Pancreas (tissue), 10 donors: ENCODE measurements around the gene MAN1A2. TPM values are rescaled to one million over a fixed set of nuclear protein-coding genes. Genes with fewer than 3 reads are reported as not detected.

ENCODE experiments used
- ATAC-seq, 4 donors: fragments of 200-7000 bp; cut with Tn5 transposase; one replicate each; pipeline versions ENCODE4 v1.8.0 to v1.9.1; 2020; ENCODE audit warnings: mild to moderate bottlenecking in 4 of 4, moderate library complexity in 4 of 4
- DNase-seq, 6 donors: peaks; one replicate each; pipeline ENCODE4 v3.0.0-alpha.2; 2020
- FAIRE-seq: peaks from 2 replicates; lab custom pipeline; 2012; peaks lifted over from hg19 to GRCh38; lab: Jason Lieb, UNC
- H3K27ac ChIP-seq, 4 donors: fragments of 200-600 bp; sonication (generic); 1 replicate in 3 of 4; 2 replicates in 1 of 4; pipeline versions ENCODE4 v1.5.0 to v1.8.0; 2020
- H3K27me3 ChIP-seq, 4 donors: fragments of 200-600 bp; one replicate each; pipeline ENCODE4 v1.8.0; 2021
- H3K36me3 ChIP-seq, 3 donors: fragments of 200-600 bp; sonication (generic) in 1 of 3; one replicate each; pipeline versions ENCODE4 v1.5.0 to v1.8.0; 2020 to 2021
- H3K4me1 ChIP-seq, 3 donors: fragments of 200-600 bp; one replicate each; pipeline ENCODE4 v1.8.0; 2021
- H3K4me3 ChIP-seq, 4 donors: fragments of 200-600 bp; sonication (generic) in 2 of 4; one replicate each; pipeline versions ENCODE4 v1.5.0 to v1.8.0; 2020 to 2021
- H3K9me3 ChIP-seq, 4 donors: fragments of 200-600 bp; one replicate each; pipeline ENCODE4 v1.8.0; 2021
- CTCF ChIP-seq, 4 donors: fragments of 200-600 bp; sonication (generic) in 3 of 4; IDR thresholded peaks; one replicate each; pipeline versions ENCODE4 v1.5.0 to v1.8.0; 2021; ENCODE audit warnings: antibody characterized with exemption in 4 of 4
- WGBS, 2 donors: extraction: QIAGEN DNeasy Blood & Tissue Kit; methylation state at CpG; one replicate each; pipeline ENCODE4 v1.1.7; 2013; 5-methylcytosine and 5-hydroxymethylcytosine counted together
- intact Hi-C, 3 donors: fragments of 100-400 bp; cut with DNase I; formaldehyde crosslinking; loops; one replicate each; pipeline versions ENCODE4 v1.11.1 to v1.14.2; 2022
- polyA plus RNA-seq, 2 donors: library from polyadenylated mRNA; stranded (reverse); fragments of 200-250 nt; gene quantifications; one replicate each; pipeline ENCODE4 v1.2.3, GENCODE V29; 2013
- total RNA-seq, 6 donors: library from RNA; stranded (reverse); fragmentation: NEBNext Ultra II Directional in 4 of 6; extraction: Animal tissue kit (Norgen Biotek cat#: 25700) in 4 of 6; gene quantifications; one replicate each; pipeline versions ENCODE4 v1.2.1 to v1.2.4, GENCODE V29; 2021 to 2023
- donor health status: healthy with polysubstance abuse.
- donor health status: DM: no; HTN: no; CAD: no; lungs with moderate emphysema.
- donor health status: DM: no; HTN: no; CAD: no.
- donor health status: control.
- donor health status: control.
- donor health status: Bipolar disorder and iron deficiency.
- donor health status: DM: yes; HTN: yes; CAD: no.
- donor health status: DM: no; HTN: no; CAD: no.
- donor health status: DM: no; HTN: no; CAD: no.
- donor health status: DM: yes; HTN: yes; CAD: no.

Gene MAN1A2
- total and polyA plus RNA-seq, 8 donors: 6.0 to 50.7 (median 44.0) TPM

DNA sequence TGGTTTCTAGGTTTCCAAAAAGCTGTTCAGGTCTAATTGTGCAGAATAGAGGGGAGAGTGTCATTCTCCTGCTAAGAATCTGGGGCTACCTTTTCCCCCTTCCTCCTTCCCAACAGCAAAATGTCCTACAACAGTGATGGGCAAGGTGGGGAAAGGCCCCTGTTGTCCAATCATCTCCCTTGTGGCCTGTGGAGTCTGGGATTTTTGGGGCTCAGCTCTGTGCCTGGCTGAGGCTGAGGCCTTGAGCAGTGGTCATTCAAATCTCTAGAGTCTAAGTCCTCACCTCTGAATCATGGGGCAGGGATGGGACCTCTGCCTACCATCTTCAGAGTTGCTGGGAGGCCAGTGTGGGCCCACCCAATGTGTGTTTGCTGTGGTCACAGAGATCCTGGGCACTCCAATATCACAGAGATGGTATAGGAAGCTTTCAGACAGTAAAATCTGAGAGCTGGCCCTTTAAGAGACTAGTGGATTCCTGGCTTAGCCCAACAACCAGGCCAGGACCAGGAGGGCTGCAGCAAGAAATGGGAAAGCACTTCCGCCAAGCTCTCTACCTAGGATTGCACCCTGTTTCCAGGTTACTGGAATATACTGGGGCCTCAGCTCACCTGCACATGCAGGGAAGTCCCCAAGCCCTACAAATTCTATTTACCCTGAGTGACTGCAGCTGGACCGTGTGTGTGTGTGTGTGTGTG is 210.1 kb downstream of the MAN1A2 start:
- ATAC-seq: peak in 2 of 4 donors; percentile 18 to 53
- WGBS, 2 donors: 57 to 68% methylated on average over 2 of the region's 2 CpGs
- Histone ChIP-seq H3K27ac (no peak overlapping the region), H3K36me3 (no peaks in the 10 kb centered on the region), H3K9me3 (no peaks in the 10 kb centered on the region), H3K4me3 (no peak overlapping the region), H3K4me1 (peaks cover 0 to 7% (median 4%) of the 10 kb centered on the region in 3 donors), H3K27me3 (no peaks in the 10 kb centered on the region)
- DNase-seq: peak in 2 of 6 donors; percentile 6 to 16
- no peak for FAIRE-seq
- TF ChIP-seq CTCF (IDR thresholded peaks at IDR 0.05): no peak
- intact Hi-C loops: no loop called here

DNA sequence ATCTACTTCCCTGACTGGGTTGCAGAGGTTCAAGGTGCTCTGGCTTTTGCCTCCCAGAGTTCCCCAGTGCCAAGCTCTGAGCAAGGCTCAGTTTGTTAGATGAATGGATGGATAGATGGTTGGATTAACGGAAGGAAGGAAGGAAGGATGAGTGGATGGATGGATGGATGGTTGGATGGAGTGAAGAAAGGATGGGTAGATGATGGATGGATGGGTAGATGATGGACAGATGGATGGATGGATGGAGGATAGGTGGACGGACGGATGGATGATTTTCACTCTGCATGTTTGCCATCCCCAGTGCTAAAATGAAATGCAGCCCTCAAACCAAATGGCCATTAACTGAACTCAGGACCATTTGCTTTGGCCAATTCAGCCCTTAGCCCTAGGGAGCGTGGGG is 211.2 kb downstream of the MAN1A2 start:
- no peak for TF ChIP-seq CTCF (IDR thresholded peaks at IDR 0.05)
- intact Hi-C loops: no loop called here
- no peaks in the 10 kb centered on the region for H3K9me3 ChIP-seq
- ATAC-seq (no peak), FAIRE-seq (no peak), DNase-seq (peak in 1 of 6 donors; percentile 6)
- H3K27ac ChIP-seq: no peak overlapping the region
- no peaks in the 10 kb centered on the region for H3K36me3 ChIP-seq
- peaks cover 0 to 7% (median 4%) of the 10 kb centered on the region in 3 donors for H3K4me1 ChIP-seq
- H3K4me3 ChIP-seq: no peak overlapping the region
- no peaks in the 10 kb centered on the region for H3K27me3 ChIP-seq
- WGBS, 2 donors: 94 to 96% methylated on average over 4 of the region's 4 CpGs

Other genes with a start within 250 kb of the MAN1A2 start
- 1 to 10 TPM; 2.4 to 6.8 (median 4.9) TPM for gene TRIM45, start 245.7 kb upstream of the MAN1A2 start, total RNA-seq
- gene TRIM45, start 245.7 kb upstream of the MAN1A2 start, polyA plus RNA-seq: 10 to 100 TPM; 18.2 to 30.1 TPM
- gene VTCN1, start 156.5 kb upstream of the MAN1A2 start, total RNA-seq: 10 to 100 TPM; 12.9 to 42.5 (median 20.8) TPM
- gene VTCN1, start 156.5 kb upstream of the MAN1A2 start, polyA plus RNA-seq: 10 to 100 TPM; 13.0 to 13.8 TPM
- 10 to 100 TPM; 21.5 to 68.1 (median 38.3) TPM for gene TENT5C, start 238.6 kb downstream of the MAN1A2 start, total RNA-seq
- 10 to 100 TPM in 1 of 2 donors, 1 to 10 TPM in 1; 6.7 to 19.1 TPM for gene TENT5C, start 238.6 kb downstream of the MAN1A2 start, polyA plus RNA-seq